ENCODE results near the gene RNF40. TPM values are rescaled to one million over a fixed set of nuclear protein-coding genes. Genes with fewer than 3 reads are reported as not detected.

The RNF40 gene
- total RNA-seq, 1 experiment from 2014 or later = 114 TPM

GRCh38 chr16:30779596-30779995 lies 17.5 kb downstream of the RNF40 start:
- DNase-seq (ENCODE audit: low read depth, low spot score) (no peak), ATAC-seq (no peak)
- POLR2A ChIA-PET = no interaction called here
- intact Hi-C loops (cut with micrococcal nuclease; ENCODE audit: unreplicated experiment) (no loop called here), in situ Hi-C loops (cut with HindIII; ENCODE audit: low pct_unique_long_range_greater_than_20kb, low sequenced_read_pairs) (no loop called here)
- no TSS peak for BruUV-seq (replicated peaks)
- TF ChIP-seq SIN3A (IDR thresholded peaks at IDR 0.05; ENCODE audit: borderline replicate concordance, insufficient read depth, low read depth, low read length) = no peak
- TF ChIP-seq, protein P1, sequence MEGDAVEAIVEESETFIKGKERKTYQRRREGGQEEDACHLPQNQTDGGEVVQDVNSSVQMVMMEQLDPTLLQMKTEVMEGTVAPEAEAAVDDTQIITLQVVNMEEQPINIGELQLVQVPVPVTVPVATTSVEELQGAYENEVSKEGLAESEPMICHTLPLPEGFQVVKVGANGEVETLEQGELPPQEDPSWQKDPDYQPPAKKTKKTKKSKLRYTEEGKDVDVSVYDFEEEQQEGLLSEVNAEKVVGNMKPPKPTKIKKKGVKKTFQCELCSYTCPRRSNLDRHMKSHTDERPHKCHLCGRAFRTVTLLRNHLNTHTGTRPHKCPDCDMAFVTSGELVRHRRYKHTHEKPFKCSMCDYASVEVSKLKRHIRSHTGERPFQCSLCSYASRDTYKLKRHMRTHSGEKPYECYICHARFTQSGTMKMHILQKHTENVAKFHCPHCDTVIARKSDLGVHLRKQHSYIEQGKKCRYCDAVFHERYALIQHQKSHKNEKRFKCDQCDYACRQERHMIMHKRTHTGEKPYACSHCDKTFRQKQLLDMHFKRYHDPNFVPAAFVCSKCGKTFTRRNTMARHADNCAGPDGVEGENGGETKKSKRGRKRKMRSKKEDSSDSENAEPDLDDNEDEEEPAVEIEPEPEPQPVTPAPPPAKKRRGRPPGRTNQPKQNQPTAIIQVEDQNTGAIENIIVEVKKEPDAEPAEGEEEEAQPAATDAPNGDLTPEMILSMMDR (IDR thresholded peaks at IDR 0.05) = no peak
- peak; percentile 38 for TF ChIP-seq POLR2AphosphoS5 (IDR thresholded peaks at IDR 0.05; ENCODE audit: low read depth, low read length)
- Histone ChIP-seq H3K9me3 (ENCODE audit: control insufficient read depth, insufficient read depth, low read depth, low read length) (no peaks in the 10 kb centered on the region), H3K27me3 (ENCODE audit: control insufficient read depth, insufficient read depth, low read length) (no peaks in the 10 kb centered on the region), H3K4me1 (ENCODE audit: control insufficient read depth, insufficient read depth, low read length) (peaks cover 15% of the 10 kb centered on the region), H3K4me3 (ENCODE audit: low read depth in 2 of 2, low read length in 2 of 2) (no peak overlapping the region), H3K36me3 (ENCODE audit: control insufficient read depth, insufficient read depth, low read length) (peaks cover 2% of the 10 kb centered on the region; the same call in 1 of the 2 replicates), H3K27ac (ENCODE audit: low read length) (no peak overlapping the region)
- CTCF ChIA-PET = no interaction called here

DNA sequence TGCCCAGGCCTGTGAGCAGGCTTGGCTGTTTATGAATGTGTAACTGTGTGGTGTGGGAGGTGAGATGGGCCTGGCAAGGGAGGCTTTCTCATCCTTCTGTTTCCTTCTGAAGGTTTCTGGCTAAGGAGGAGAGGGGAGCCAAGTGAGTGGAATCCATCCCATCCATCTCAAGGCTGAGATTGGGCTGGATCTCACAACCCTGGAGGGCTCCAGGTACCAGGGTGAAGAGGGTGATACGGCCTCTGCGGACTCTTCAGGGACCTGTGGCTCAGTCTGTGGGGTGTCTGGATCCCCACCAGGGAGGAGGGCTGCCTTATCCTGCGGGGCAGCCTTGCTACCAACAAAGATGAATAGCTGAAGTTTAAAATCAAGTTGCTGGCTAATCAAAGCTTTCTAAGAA lies 17.9 kb downstream of the RNF40 start:
- TF ChIP-seq POLR2AphosphoS5 (IDR thresholded peaks at IDR 0.05; ENCODE audit: low read depth, low read length) (no peak), SIN3A (IDR thresholded peaks at IDR 0.05; ENCODE audit: borderline replicate concordance, insufficient read depth, low read depth, low read length) (no peak), TCF7L2 (IDR thresholded peaks at IDR 0.05; ENCODE audit: low read depth, low read length) (no peak)
- TF ChIP-seq, protein P1 (IDR thresholded peaks at IDR 0.05) = no peak
- TF ChIP-seq, protein P2, sequence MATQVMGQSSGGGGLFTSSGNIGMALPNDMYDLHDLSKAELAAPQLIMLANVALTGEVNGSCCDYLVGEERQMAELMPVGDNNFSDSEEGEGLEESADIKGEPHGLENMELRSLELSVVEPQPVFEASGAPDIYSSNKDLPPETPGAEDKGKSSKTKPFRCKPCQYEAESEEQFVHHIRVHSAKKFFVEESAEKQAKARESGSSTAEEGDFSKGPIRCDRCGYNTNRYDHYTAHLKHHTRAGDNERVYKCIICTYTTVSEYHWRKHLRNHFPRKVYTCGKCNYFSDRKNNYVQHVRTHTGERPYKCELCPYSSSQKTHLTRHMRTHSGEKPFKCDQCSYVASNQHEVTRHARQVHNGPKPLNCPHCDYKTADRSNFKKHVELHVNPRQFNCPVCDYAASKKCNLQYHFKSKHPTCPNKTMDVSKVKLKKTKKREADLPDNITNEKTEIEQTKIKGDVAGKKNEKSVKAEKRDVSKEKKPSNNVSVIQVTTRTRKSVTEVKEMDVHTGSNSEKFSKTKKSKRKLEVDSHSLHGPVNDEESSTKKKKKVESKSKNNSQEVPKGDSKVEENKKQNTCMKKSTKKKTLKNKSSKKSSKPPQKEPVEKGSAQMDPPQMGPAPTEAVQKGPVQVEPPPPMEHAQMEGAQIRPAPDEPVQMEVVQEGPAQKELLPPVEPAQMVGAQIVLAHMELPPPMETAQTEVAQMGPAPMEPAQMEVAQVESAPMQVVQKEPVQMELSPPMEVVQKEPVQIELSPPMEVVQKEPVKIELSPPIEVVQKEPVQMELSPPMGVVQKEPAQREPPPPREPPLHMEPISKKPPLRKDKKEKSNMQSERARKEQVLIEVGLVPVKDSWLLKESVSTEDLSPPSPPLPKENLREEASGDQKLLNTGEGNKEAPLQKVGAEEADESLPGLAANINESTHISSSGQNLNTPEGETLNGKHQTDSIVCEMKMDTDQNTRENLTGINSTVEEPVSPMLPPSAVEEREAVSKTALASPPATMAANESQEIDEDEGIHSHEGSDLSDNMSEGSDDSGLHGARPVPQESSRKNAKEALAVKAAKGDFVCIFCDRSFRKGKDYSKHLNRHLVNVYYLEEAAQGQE (IDR thresholded peaks at IDR 0.05; ENCODE audit: insufficient read depth in 1 of 2, low read depth in 2 of 2, low read length in 1 of 2) = no peak
- no TSS peak for BruUV-seq (replicated peaks)
- Histone ChIP-seq H3K4me3 (ENCODE audit: low read depth in 2 of 2, low read length in 2 of 2) (no peak overlapping the region), H3K4me1 (ENCODE audit: control insufficient read depth, insufficient read depth, low read length) (peaks cover 12% of the 10 kb centered on the region), H3K9me3 (ENCODE audit: control insufficient read depth, insufficient read depth, low read depth, low read length) (no peaks in the 10 kb centered on the region), H3K36me3 (ENCODE audit: control insufficient read depth, insufficient read depth, low read length) (peaks cover 2% of the 10 kb centered on the region; the same call in 1 of the 2 replicates), H3K27me3 (ENCODE audit: control insufficient read depth, insufficient read depth, low read length) (no peaks in the 10 kb centered on the region), H3K27ac (ENCODE audit: low read length) (no peak overlapping the region)
- DNase-seq (ENCODE audit: low read depth, low spot score) (no peak), ATAC-seq (no peak)
- intact Hi-C loops (cut with micrococcal nuclease; ENCODE audit: unreplicated experiment) (no loop called here), in situ Hi-C loops (cut with HindIII; ENCODE audit: low pct_unique_long_range_greater_than_20kb, low sequenced_read_pairs) (no loop called here)
- POLR2A ChIA-PET = no interaction called here
- CTCF ChIA-PET = no interaction called here
